HCT116 (cell line): ENCODE data around the gene PIWIL4. TPM values are rescaled to one million over a fixed set of nuclear protein-coding genes. Genes with fewer than 3 reads are reported as not detected.

Experiments used
- ATAC-seq: fragments of 200-7000 bp; cut with Tn5 transposase; 2 replicates; pipeline ENCODE4 v1.9.1; 2020; ENCODE audit warnings: mild to moderate bottlenecking, moderate library complexity
- BruUV-seq: library from RNA; stranded (reverse); fragments of 400-500 nt; replicated peaks from 2 replicates; lab custom pipeline; 2021; lab: Mats Ljungman, UMichigan
- CTCF ChIA-PET: fragments of 300-600 bp; sonication (Branson Sonifier 250); formaldehyde crosslinking; loops from one replicate; lab custom pipeline; 2021; ENCODE audit warnings: antibody characterized with exemption; lab: Charles Lee
- POLR2A ChIA-PET: fragments of 300-600, 350-600 bp; sonication (Branson Sonifier 250); formaldehyde crosslinking; loops from one replicate; lab custom pipeline; 2021; ENCODE audit warnings: antibody characterized with exemption; lab: Charles Lee
- RAD21 ChIA-PET, 2 experiments: fragments of 300-600 bp; sonication (Branson Sonifier 250); formaldehyde crosslinking; loops; one replicate each; lab custom pipeline; 2023; ENCODE audit warnings: low total read pairs in 2 of 2; ENCODE audit not compliant: uncharacterized antibody in 2 of 2, unreplicated experiment in 2 of 2, low non-redundant PET in 1 of 2; lab: Charles Lee
- DNase-seq: peaks from one replicate; pipeline ENCODE4 v3.0.0-alpha.2; 2010; ENCODE audit warnings: low read depth, low spot score
- H2AFZ ChIP-seq: fragments of 200-600 bp; shearing (Covaris generic), sonication (generic); 2 replicates; pipeline ENCODE4 v1.6.1; 2017; ENCODE audit warnings: low read depth, mixed run types, mixed read lengths, antibody characterized with exemption, low read length; ENCODE audit not compliant: poor library complexity, severe bottlenecking
- H3K27ac ChIP-seq: 2 replicates; pipeline ENCODE4 v1.5.1; 2012; ENCODE audit warnings: low read depth, low read length
- H3K27me3 ChIP-seq: fragments of 200-600 bp; sonication (generic); 2 replicates; pipeline ENCODE4 v1.6.1; 2016; ENCODE audit warnings: mixed run types, low read length, mixed read lengths; ENCODE audit not compliant: insufficient read depth
- H3K36me3 ChIP-seq, 2 experiments: fragments of 200-500 bp in 1 of 2; fragments of 200-600 bp in 1 of 2; sonication (Bioruptor generic) in 1 of 2; sonication (generic) in 1 of 2; 2 replicates each; pipeline versions ENCODE4 v1.5.1 to v1.6.1; 2014 to 2016; ENCODE audit warnings: low read length in 2 of 2, inconsistent platforms in 1 of 2, mixed read lengths in 1 of 2, mixed run types in 1 of 2; ENCODE audit not compliant: insufficient read depth in 2 of 2, control insufficient read depth in 1 of 2
- H3K4me1 ChIP-seq, 2 experiments: fragments of 200-600 bp in 1 of 2; sonication (generic) in 1 of 2; 2 replicates each; pipeline versions ENCODE4 v1.5.1 to v1.6.1; 2012 to 2017; ENCODE audit warnings: low read length in 2 of 2, inconsistent platforms in 1 of 2, mild to moderate bottlenecking in 1 of 2, mixed read lengths in 1 of 2, mixed run types in 1 of 2, moderate library complexity in 1 of 2; ENCODE audit not compliant: insufficient read depth in 2 of 2, control insufficient read depth in 1 of 2
- H3K4me2 ChIP-seq: fragments of 200-600 bp; sonication (generic); 2 replicates; pipeline ENCODE4 v1.6.1; 2017; ENCODE audit warnings: mixed run types, low read length, mixed read lengths
- H3K4me3 ChIP-seq, 2 experiments: fragments of 200-600 bp in 1 of 2; sonication (generic) in 1 of 2; replicated peaks in 1 of 2; 2 replicates each; pipeline ENCODE4 v1.5.1; 2011 to 2016; ENCODE audit warnings: low read length in 2 of 2, control low read depth in 1 of 2, low read depth in 1 of 2, mild to moderate bottlenecking in 1 of 2, mixed read lengths in 1 of 2, mixed run types in 1 of 2
- H3K79me2 ChIP-seq: fragments of 200-600 bp; sonication (generic); 2 replicates; pipeline ENCODE4 v1.6.1; 2017; ENCODE audit warnings: mild to moderate bottlenecking, mixed run types, low read length, moderate library complexity, mixed read lengths; ENCODE audit not compliant: insufficient read depth
- H3K9ac ChIP-seq: fragments of 200-600 bp; sonication (generic); 2 replicates; pipeline ENCODE4 v1.6.1; 2016; ENCODE audit warnings: low read length, mixed read lengths
- H3K9me2 ChIP-seq: fragments of 200-600 bp; sonication (generic), shearing (Covaris generic); 2 replicates; pipeline ENCODE4 v1.6.1; 2017; ENCODE audit warnings: mixed run types, mild to moderate bottlenecking, moderate library complexity; ENCODE audit not compliant: insufficient read depth
- H3K9me3 ChIP-seq, 2 experiments: fragments of 200-500 bp in 1 of 2; fragments of 200-600 bp in 1 of 2; sonication (Bioruptor generic) in 1 of 2; sonication (generic) in 1 of 2; 2 replicates each; pipeline ENCODE4 v1.6.1; 2014 to 2017; ENCODE audit warnings: low read length in 2 of 2, mixed read lengths in 2 of 2, inconsistent platforms in 1 of 2, low read depth in 1 of 2, mild to moderate bottlenecking in 1 of 2, mixed run types in 1 of 2, moderate library complexity in 1 of 2; ENCODE audit not compliant: control insufficient read depth in 1 of 2, insufficient read depth in 1 of 2
- H4K20me1 ChIP-seq: fragments of 200-600 bp; sonication (generic), shearing (Covaris generic); 2 replicates; pipeline ENCODE4 v1.6.1; 2017; ENCODE audit warnings: mixed run types, mild to moderate bottlenecking, moderate library complexity; ENCODE audit not compliant: insufficient read depth
- EZH2 ChIP-seq: fragments of 200-600 bp; sonication (generic); IDR thresholded peaks from 2 replicates; pipeline ENCODE4 v1.6.1; 2017; ENCODE audit warnings: antibody characterized with exemption, mixed run types
- RAD21 ChIP-seq: IDR thresholded peaks from 2 replicates; pipeline ENCODE4 v1.6.1; 2012; ENCODE audit warnings: low read depth, mild to moderate bottlenecking
- TCF7L2 ChIP-seq: IDR thresholded peaks from 2 replicates; pipeline ENCODE4 v1.7.0; 2011; ENCODE audit warnings: borderline replicate concordance, inconsistent platforms; ENCODE audit not compliant: insufficient read depth, insufficient read length; ENCODE audit errors: extremely low read depth
- YY1 ChIP-seq: IDR thresholded peaks from 2 replicates; pipeline ENCODE4 v1.6.1; 2011; ENCODE audit warnings: low read length, low read depth, moderate library complexity, mild to moderate bottlenecking; ENCODE audit not compliant: insufficient replicate concordance; ENCODE audit errors: extremely low read depth
- intact Hi-C: fragments of 100-400 bp; cut with micrococcal nuclease; formaldehyde crosslinking; loops from 2 replicates; pipeline ENCODE4 v1.10.0; 2022
- total RNA-seq: library from RNA; stranded (reverse); gene quantifications from one replicate; pipeline ENCODE4 v1.2.1, GENCODE V29; 2021; ENCODE audit not compliant: unreplicated experiment
- TF ChIP-seq, protein P1 (sequence below): IDR thresholded peaks from 2 replicates; pipeline ENCODE4 v1.6.1; 2011; ENCODE audit warnings: mild to moderate bottlenecking, low read length, moderate library complexity; ENCODE audit not compliant: insufficient replicate concordance; ENCODE audit errors: extremely low read depth
- TF ChIP-seq, protein P2 (sequence below), 3 experiments: fragments of 200-600 bp in 1 of 3; sonication (generic) in 1 of 3; IDR thresholded peaks in 2 of 3; conservative IDR thresholded peaks in 1 of 3; 2 replicates each; pipeline ENCODE4 v1.5.1; 2012 to 2017; ENCODE audit warnings: low read depth in 2 of 3, low read length in 2 of 3, antibody characterized with exemption in 1 of 3, borderline replicate concordance in 1 of 3, control low read depth in 1 of 3, mild to moderate bottlenecking in 1 of 3, mixed read lengths in 1 of 3, mixed run types in 1 of 3, moderate library complexity in 1 of 3; ENCODE audit not compliant: insufficient read depth in 1 of 3

Gene PIWIL4
- total RNA-seq, 1 experiment from 2014 or later = 0.34 TPM

DNA sequence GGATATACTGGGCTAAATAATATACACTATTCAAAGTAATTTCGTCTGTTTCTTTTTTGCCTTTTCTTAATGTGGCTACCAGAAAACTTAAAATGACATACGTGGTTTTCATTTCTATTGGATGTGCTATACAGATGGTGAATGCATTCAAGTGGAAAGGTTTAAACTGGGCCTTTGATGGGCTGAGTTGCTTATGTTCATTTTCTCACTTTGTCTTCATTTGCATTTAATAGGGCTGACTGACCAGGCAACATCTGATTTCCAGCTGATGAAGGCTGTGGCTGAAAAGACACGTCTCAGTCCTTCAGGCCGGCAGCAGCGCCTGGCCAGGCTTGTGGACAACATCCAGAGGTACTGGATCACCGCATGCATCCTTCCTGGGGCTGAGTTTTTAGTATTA is 27.9 kb downstream of the PIWIL4 start (continued):
- TF ChIP-seq, protein P1, sequence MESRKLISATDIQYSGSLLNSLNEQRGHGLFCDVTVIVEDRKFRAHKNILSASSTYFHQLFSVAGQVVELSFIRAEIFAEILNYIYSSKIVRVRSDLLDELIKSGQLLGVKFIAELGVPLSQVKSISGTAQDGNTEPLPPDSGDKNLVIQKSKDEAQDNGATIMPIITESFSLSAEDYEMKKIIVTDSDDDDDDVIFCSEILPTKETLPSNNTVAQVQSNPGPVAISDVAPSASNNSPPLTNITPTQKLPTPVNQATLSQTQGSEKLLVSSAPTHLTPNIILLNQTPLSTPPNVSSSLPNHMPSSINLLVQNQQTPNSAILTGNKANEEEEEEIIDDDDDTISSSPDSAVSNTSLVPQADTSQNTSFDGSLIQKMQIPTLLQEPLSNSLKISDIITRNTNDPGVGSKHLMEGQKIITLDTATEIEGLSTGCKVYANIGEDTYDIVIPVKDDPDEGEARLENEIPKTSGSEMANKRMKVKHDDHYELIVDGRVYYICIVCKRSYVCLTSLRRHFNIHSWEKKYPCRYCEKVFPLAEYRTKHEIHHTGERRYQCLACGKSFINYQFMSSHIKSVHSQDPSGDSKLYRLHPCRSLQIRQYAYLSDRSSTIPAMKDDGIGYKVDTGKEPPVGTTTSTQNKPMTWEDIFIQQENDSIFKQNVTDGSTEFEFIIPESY = no peak
- TF ChIP-seq YY1 (no peak), EZH2 (no peak)

GRCh38 chr11:94597896-94598295 is 30.7 kb downstream of the PIWIL4 start:
- no peak overlapping the region for H3K9ac ChIP-seq
- no peaks in the 10 kb centered on the region for H3K79me2 ChIP-seq
- no peak overlapping the region for H3K4me2 ChIP-seq
- H3K36me3 ChIP-seq = no peaks in the 10 kb centered on the region
- no peak for DNase-seq
- H2AFZ ChIP-seq = no peak overlapping the region
- ChIA-PET RAD21 (no interaction called here), CTCF (no interaction called here), POLR2A (no interaction called here)
- no peaks in the 10 kb centered on the region for H3K4me1 ChIP-seq
- H3K27me3 ChIP-seq = no peaks in the 10 kb centered on the region
- peak; percentile 42 for TF ChIP-seq RAD21
- TF ChIP-seq, protein P2, sequence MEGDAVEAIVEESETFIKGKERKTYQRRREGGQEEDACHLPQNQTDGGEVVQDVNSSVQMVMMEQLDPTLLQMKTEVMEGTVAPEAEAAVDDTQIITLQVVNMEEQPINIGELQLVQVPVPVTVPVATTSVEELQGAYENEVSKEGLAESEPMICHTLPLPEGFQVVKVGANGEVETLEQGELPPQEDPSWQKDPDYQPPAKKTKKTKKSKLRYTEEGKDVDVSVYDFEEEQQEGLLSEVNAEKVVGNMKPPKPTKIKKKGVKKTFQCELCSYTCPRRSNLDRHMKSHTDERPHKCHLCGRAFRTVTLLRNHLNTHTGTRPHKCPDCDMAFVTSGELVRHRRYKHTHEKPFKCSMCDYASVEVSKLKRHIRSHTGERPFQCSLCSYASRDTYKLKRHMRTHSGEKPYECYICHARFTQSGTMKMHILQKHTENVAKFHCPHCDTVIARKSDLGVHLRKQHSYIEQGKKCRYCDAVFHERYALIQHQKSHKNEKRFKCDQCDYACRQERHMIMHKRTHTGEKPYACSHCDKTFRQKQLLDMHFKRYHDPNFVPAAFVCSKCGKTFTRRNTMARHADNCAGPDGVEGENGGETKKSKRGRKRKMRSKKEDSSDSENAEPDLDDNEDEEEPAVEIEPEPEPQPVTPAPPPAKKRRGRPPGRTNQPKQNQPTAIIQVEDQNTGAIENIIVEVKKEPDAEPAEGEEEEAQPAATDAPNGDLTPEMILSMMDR (IDR thresholded peaks at IDR 0.05 in 2 of 3, conservative IDR thresholded peaks at IDR 0.05 in 1 of 3; ENCODE audit: borderline replicate concordance in 1 of 3, insufficient read depth in 1 of 3, low read depth in 2 of 3, low read length in 2 of 3) = 0 out of 6 replicates have a peak, but pooled peaks of 1 of the 3 experiments have one; percentile 5
- no peak for TF ChIP-seq TCF7L2
- H3K9me2 ChIP-seq = no peaks in the 10 kb centered on the region
- intact Hi-C loops = no loop called here
- ATAC-seq = no peak
- H4K20me1 ChIP-seq = no peaks in the 10 kb centered on the region
- no TSS peak for BruUV-seq
- H3K9me3 ChIP-seq = no peaks in the 10 kb centered on the region
- no peak overlapping the region for H3K4me3 ChIP-seq
- H3K27ac ChIP-seq = no peak overlapping the region
